LHCN-M2 (cell line): ENCODE measurements around the gene ADGRG6. TPM values are rescaled to one million over a fixed set of nuclear protein-coding genes. Genes with fewer than 3 reads are reported as not detected.

ENCODE experiments used
- DNase-seq: peaks from one replicate; pipeline ENCODE4 v3.0.0-alpha.2; 2012; ENCODE audit warnings: low read depth
- total RNA-seq: library from RNA; depleted of rRNA; stranded (reverse); fragments of >200 nt; gene quantifications from 2 replicates; pipeline ENCODE4 v1.2.3, GENCODE V29; 2014

Gene ADGRG6
- total RNA-seq, 1 experiment from 2014 or later: 1.8 TPM

GRCh38 chr6:142374965-142375733, 73.3 kb downstream of the ADGRG6 start:
- DNase-seq: peak; percentile 66

- no peak for DNase-seq
These were observed 74.3 kb downstream of the ADGRG6 start for GRCh38 chr6:142376115-142376514.

GRCh38 chr6:142376800-142377496, 75.1 kb downstream of the ADGRG6 start:
- no peak for DNase-seq

GRCh38 chr6:142377497-142377848, 75.7 kb downstream of the ADGRG6 start:
- no peak for DNase-seq

- DNase-seq: peak; percentile 53
These were observed 76.5 kb downstream of the ADGRG6 start for GRCh38 chr6:142378138-142378875.

- DNase-seq: no peak
These were observed 78.8 kb downstream of the ADGRG6 start for GRCh38 chr6:142380626-142381025.

GRCh38 chr6:142381181-142381580, 79.4 kb downstream of the ADGRG6 start:
- no peak for DNase-seq

- DNase-seq: peak; percentile 28
These were observed 80.1 kb downstream of the ADGRG6 start for GRCh38 chr6:142381845-142382378.

- peak; percentile 25 for DNase-seq
These were observed 82.9 kb downstream of the ADGRG6 start for GRCh38 chr6:142384519-142385254.

- DNase-seq: no peak
These were observed 83.5 kb downstream of the ADGRG6 start for GRCh38 chr6:142385352-142385751.

GRCh38 chr6:142386657-142387056, 84.8 kb downstream of the ADGRG6 start:
- DNase-seq: no peak

GRCh38 chr6:142387997-142388815, 86.4 kb downstream of the ADGRG6 start:
- peak; percentile 59 for DNase-seq

- DNase-seq: no peak
These were observed 93.5 kb downstream of the ADGRG6 start for GRCh38 chr6:142395266-142395665.

GRCh38 chr6:142395768-142396231, 94.0 kb downstream of the ADGRG6 start:
- DNase-seq: peak; percentile 15

GRCh38 chr6:142398353-142398752, 96.5 kb downstream of the ADGRG6 start:
- DNase-seq: no peak

- DNase-seq: no peak
These were observed 97.9 kb downstream of the ADGRG6 start for GRCh38 chr6:142399739-142400138.

GRCh38 chr6:142400495-142400894, 98.7 kb downstream of the ADGRG6 start:
- peak; percentile 20 for DNase-seq

- DNase-seq: no peak
These were observed 100.0 kb downstream of the ADGRG6 start for GRCh38 chr6:142401838-142402237.

- DNase-seq: no peak
These were observed 102.9 kb downstream of the ADGRG6 start for GRCh38 chr6:142404751-142405150.

GRCh38 chr6:142406131-142406530, 104.3 kb downstream of the ADGRG6 start:
- DNase-seq: no peak
